Measurements from ENCODE around the gene TNS4. TPM values are rescaled to one million over a fixed set of nuclear protein-coding genes. Genes with fewer than 3 reads are reported as not detected.

Gene TNS4
- total RNA-seq, 1 experiment from 2014 or later = 36.6 TPM

DNA sequence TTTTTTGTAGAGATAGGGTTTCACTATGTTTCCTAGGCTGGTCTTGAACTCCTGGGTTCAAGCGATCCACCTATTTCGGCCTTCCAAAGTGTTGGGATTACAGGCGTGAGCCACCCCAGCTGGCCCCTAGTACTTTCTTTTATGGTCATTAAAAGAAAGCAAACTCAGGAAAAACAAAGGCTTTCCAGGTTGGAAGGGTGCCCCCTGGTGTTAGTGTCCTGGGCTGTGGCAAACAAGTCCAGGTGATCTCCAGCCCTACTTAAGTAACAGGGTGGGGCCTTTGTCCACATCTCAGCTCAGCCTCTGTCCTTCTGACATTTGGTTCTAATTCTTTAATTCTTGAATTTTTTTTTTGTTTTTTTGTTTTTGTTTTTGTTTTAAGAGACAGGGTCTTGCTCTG lies 51.2 kb downstream of the TNS4 start:
- TF ChIP-seq FOSL1 (IDR thresholded peaks at IDR 0.05; ENCODE audit: low read depth) (no peak), CEBPB (IDR thresholded peaks at IDR 0.05; ENCODE audit: low read depth) (no peak), ELF1 (IDR thresholded peaks at IDR 0.05; ENCODE audit: borderline replicate concordance, low read depth) (no peak), RAD21 (IDR thresholded peaks at IDR 0.05; ENCODE audit: low read depth) (peak; percentile 54), SIN3A (IDR thresholded peaks at IDR 0.05; ENCODE audit: low read depth) (no peak), CTCF (IDR thresholded peaks at IDR 0.05 in 2 of 3, conservative IDR thresholded peaks at IDR 0.05 in 1 of 3; ENCODE audit: borderline replicate concordance in 1 of 3, insufficient read depth in 1 of 3, low read depth in 2 of 3, low read length in 2 of 3) (peak; percentile 66 to 85 (median 75); a peak in 5 of 6 replicates), ZFX (IDR thresholded peaks at IDR 0.05) (no peak), ZNF274 (IDR thresholded peaks at IDR 0.05; ENCODE audit: low read depth, low read length) (no peak), JUND (IDR thresholded peaks at IDR 0.05) (no peak)
- Histone ChIP-seq H3K27ac (ENCODE audit: low read depth, low read length) (no peak overlapping the region), H3K27me3 (ENCODE audit: insufficient read depth, low read length) (no peaks in the 10 kb centered on the region), H2AFZ (ENCODE audit: low read depth, low read length, poor library complexity, severe bottlenecking) (peak overlapping the region; percentile 6), H3K9ac (ENCODE audit: low read length) (no peak overlapping the region), H4K20me1 (ENCODE audit: insufficient read depth) (no peaks in the 10 kb centered on the region), H3K4me1 (ENCODE audit: control insufficient read depth in 1 of 2, insufficient read depth in 2 of 2, low read length in 2 of 2) (peaks cover 0 to 29% of the 10 kb centered on the region in 2 experiments; a peak in 2 of 4 replicates), H3K4me2 (ENCODE audit: low read length) (no peak overlapping the region), H3K4me3 (replicated peaks in 1 of 2; ENCODE audit: low read depth in 1 of 2, low read length in 2 of 2) (no peak overlapping the region), H3K9me2 (ENCODE audit: insufficient read depth) (no peaks in the 10 kb centered on the region), H3K9me3 (ENCODE audit: control insufficient read depth in 1 of 2, insufficient read depth in 1 of 2, low read depth in 1 of 2, low read length in 2 of 2) (no peaks in the 10 kb centered on the region), H3K36me3 (ENCODE audit: control insufficient read depth in 1 of 2, insufficient read depth in 2 of 2, low read length in 2 of 2) (no peaks in the 10 kb centered on the region), H3K79me2 (ENCODE audit: insufficient read depth, low read length) (no peaks in the 10 kb centered on the region)
- ChIA-PET CTCF (interaction anchor here (0.6 to 1.8 kb wide), 13 partner anchors 8 to 167 kb away, joined by 3 to 8 read pairs (median 4); no protein-coding TSS in a partner anchor), POLR2A (no interaction called here), RAD21 (ENCODE audit: low non-redundant PET in 1 of 2, low total read pairs in 2 of 2, uncharacterized antibody in 2 of 2, unreplicated experiment in 2 of 2) (interaction anchor here (1.2 to 1.7 kb wide), 2 partner anchors 82 to 83 kb away, joined by 5 read pairs; no protein-coding TSS in a partner anchor)
- peak; percentile 84 for ATAC-seq
- no TSS peak for BruUV-seq (replicated peaks)
- DNase-seq (ENCODE audit: low read depth, low spot score) = peak; percentile 62
- intact Hi-C loops (cut with micrococcal nuclease) = no loop called here
